ENCODE measurements around the gene CIAO2B. TPM values are rescaled to one million over a fixed set of nuclear protein-coding genes. Genes with fewer than 3 reads are reported as not detected.
A peak's percentile ranks its signal among the peaks of the same experiment; 100 is the strongest.

Gene CIAO2B
- polyA plus RNA-seq, 1 donor, result 82.1 TPM

DNA sequence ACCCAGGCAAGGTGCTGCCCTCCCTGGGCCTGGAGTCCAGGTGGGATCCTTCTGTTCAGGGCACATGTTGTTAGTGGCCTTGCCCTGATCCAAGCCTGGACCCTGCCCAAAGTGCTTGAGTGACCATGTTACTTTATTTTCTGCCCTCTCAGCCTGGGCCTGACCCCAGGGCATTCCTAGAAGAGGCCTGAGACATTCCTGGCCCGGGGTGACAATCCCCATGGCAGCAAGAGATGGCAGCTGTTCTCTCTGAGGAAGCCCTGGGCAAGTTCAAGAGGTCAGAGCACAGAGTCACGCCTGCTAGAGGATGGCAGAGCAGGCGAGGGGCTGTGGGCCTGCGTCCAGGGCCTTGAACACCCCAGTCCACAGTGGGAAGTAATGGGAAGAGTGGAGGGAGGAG lies 20.5 kb downstream of the CIAO2B start:
- no CpG with 5 or more reads among the region's 4 CpGs for WGBS (ENCODE audit: insufficient coverage, low lambda C conversion rate)
- no peak for DNase-seq
- Histone ChIP-seq H3K27ac (ENCODE audit: low read length) (no peak overlapping the region), H3K4me1 (ENCODE audit: control insufficient read depth, insufficient read depth, low read length) (peaks cover 12% of the 10 kb centered on the region), H3K36me3 (ENCODE audit: control insufficient read depth, insufficient read depth, low read length) (no peaks in the 10 kb centered on the region), H3K4me3 (ENCODE audit: low read length) (no peak overlapping the region), H3K9me3 (ENCODE audit: control insufficient read depth, low read depth, low read length) (peaks cover 2% of the 10 kb centered on the region), H3K27me3 (ENCODE audit: control insufficient read depth, insufficient read depth, low read length) (no peaks in the 10 kb centered on the region)

DNA sequence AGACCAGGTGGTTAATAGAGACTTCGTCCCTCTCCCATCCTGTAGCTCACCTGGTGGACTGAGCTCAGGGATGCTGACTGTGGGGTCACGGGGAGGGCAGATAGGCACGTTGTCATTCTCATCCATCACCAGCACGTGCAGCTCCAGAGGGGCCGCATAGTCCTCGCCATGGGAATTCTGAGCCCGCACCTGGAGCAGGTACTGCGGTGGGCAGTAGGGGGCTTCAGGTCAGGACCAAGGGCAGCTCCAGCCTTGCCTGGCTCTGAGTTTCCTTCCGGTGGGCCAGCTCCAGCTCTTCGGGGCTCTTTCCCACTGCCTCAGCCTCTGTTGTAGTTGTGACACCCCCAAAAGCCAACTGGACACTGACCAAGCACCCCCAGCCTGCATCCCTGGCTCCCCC lies 21.1 kb downstream of the CIAO2B start:
- DNase-seq, result no peak
- Histone ChIP-seq H3K27me3 (ENCODE audit: control insufficient read depth, insufficient read depth, low read length) (no peaks in the 10 kb centered on the region), H3K27ac (ENCODE audit: low read length) (no peak overlapping the region), H3K9me3 (ENCODE audit: control insufficient read depth, low read depth, low read length) (no peaks in the 10 kb centered on the region), H3K4me1 (ENCODE audit: control insufficient read depth, insufficient read depth, low read length) (peaks cover 6% of the 10 kb centered on the region), H3K4me3 (ENCODE audit: low read length) (no peak overlapping the region), H3K36me3 (ENCODE audit: control insufficient read depth, insufficient read depth, low read length) (no peaks in the 10 kb centered on the region)
- WGBS (ENCODE audit: insufficient coverage, low lambda C conversion rate), result no CpG with 5 or more reads among the region's 10 CpGs

DNA sequence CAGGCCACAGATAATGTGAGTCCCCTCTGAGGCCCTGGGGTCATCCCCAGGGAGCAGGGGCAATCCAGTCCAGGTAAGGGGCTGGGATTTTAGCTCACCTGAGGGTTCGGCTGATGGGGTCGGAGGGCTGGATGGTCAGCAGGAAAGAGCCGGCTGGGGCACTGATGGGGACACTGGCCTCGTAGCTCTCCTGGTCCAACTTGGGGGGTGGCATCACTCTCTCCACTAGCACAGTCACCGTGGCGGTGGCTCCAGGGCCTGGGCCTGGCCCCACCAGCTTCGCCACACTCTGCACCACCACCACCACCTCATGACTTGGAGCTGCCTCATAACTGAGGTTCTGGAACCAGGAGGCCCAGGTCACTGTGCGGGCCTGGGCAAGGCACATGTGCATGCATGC lies 22.4 kb downstream of the CIAO2B start:
- Histone ChIP-seq H3K4me1 (ENCODE audit: control insufficient read depth, insufficient read depth, low read length) (peaks cover 6% of the 10 kb centered on the region), H3K4me3 (ENCODE audit: low read length) (no peak overlapping the region), H3K9me3 (ENCODE audit: control insufficient read depth, low read depth, low read length) (no peaks in the 10 kb centered on the region), H3K36me3 (ENCODE audit: control insufficient read depth, insufficient read depth, low read length) (no peaks in the 10 kb centered on the region), H3K27ac (ENCODE audit: low read length) (no peak overlapping the region), H3K27me3 (ENCODE audit: control insufficient read depth, insufficient read depth, low read length) (no peaks in the 10 kb centered on the region)
- no peak for DNase-seq
- WGBS (ENCODE audit: insufficient coverage, low lambda C conversion rate), result no CpG with 5 or more reads among the region's 8 CpGs

DNA sequence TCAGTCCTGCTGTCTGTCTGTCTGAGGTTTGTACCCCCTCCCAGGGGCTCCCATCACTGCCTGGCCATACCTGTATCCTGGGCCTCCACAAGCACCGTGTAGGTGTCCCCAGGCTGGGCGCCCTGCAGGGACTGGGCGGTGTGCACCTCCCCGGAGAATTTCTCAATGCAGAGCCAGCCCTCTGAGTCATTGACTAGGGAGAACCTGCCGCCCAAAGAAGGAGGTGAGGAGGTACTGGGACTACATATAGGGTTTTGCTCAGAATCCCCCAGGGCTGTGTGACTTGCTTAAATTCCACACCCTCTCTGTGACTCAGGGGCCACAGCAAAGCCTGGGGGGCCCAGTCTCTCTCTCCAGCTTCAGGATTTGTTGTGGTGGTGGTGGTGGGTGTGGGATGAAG lies 23.1 kb downstream of the CIAO2B start:
- Histone ChIP-seq H3K4me1 (ENCODE audit: control insufficient read depth, insufficient read depth, low read length) (peaks cover 13% of the 10 kb centered on the region), H3K27me3 (ENCODE audit: control insufficient read depth, insufficient read depth, low read length) (no peaks in the 10 kb centered on the region), H3K9me3 (ENCODE audit: control insufficient read depth, low read depth, low read length) (no peaks in the 10 kb centered on the region), H3K4me3 (ENCODE audit: low read length) (no peak overlapping the region), H3K36me3 (ENCODE audit: control insufficient read depth, insufficient read depth, low read length) (no peaks in the 10 kb centered on the region), H3K27ac (ENCODE audit: low read length) (no peak overlapping the region)
- DNase-seq, result no peak
- whole genome bisulfite sequencing (ENCODE audit: insufficient coverage, low lambda C conversion rate), result no CpG with 5 or more reads among the region's 5 CpGs

DNA sequence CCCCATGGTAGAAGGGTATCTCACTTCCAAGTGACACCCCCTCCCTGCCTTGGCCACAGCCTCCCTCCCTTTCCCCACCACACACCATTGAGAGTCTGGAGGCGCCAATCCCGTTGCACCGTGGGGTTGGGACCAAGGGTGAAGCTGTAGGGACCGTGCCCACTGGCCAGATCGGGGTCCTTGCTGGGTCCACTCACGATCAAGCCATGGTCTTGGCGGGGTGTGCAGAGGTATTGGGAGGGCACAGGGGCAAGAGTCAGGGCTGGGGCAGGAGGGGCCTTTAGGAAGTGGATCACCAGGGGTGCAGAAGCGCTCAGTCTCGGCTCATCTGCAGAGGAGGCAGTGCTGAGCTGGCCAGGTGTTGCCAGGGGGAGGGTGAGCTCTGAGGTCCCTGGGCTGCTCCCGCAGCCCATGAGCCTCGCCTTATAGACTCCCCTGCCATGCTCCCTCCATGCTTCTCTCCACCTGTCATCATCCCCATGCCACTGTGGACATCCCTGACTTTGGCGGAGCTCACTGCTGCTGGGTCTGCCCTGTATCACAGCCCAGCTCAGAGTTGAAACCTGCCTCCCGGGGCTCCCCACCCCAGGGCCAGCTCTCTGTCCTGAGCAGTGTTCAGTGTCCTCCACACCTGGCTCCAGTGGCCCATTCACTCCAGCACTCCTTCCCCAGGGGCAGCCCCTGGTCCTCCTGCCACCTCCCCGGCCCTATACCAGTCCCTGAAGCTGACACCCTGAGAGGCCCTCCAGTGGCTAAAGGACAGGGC lies 23.8 kb downstream of the CIAO2B start:
- no peak overlapping the region for H3K27ac ChIP-seq (ENCODE audit: low read length)

DNA sequence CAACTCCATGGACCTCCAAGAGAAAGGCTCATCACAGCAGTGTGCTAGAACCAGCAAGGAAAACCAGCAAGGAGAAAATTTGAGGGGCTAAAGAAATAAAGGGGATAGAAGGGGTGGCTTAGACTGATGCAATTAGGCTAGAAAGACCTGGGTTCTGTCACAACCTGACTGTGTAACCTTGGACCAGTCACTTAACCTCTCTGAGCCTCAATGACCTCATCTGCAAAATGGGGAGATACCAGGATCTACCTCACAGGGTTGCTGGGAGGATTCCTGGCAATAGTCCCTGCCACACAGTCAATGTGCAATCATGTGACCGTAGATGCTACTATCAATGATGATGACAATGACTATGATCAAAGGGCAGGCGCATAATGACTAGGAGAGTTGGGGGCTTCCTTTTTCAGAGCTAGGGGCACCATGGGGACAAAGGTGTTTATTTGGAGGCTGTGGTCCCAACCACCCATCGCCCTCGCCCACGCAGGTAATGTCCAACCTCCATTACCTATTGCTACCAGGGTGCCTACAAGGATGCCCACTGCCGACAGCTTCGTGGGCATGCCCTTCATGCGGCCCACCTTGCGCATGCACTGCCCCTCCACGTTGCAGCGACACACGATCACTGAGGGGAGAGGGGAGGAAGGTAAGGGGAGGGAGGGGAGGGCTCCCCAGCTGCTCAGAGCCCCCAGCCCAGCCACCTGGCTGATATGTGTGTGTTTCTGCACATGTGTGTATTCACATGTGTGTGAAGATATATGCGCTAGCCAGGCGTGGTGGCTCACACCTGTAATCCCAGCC lies 25.2 kb downstream of the CIAO2B start:
- no peaks in the 10 kb centered on the region for H3K9me3 ChIP-seq (ENCODE audit: control insufficient read depth, low read depth, low read length)
- WGBS (ENCODE audit: insufficient coverage, low lambda C conversion rate), result no CpG with 5 or more reads among the region's 14 CpGs
- H3K27ac ChIP-seq (ENCODE audit: low read length), result no peak overlapping the region
- no peak for DNase-seq
- H3K36me3 ChIP-seq (ENCODE audit: control insufficient read depth, insufficient read depth, low read length), result no peaks in the 10 kb centered on the region
- no peak overlapping the region for H3K4me3 ChIP-seq (ENCODE audit: low read length)
- no peaks in the 10 kb centered on the region for H3K27me3 ChIP-seq (ENCODE audit: control insufficient read depth, insufficient read depth, low read length)
- peaks cover 35% of the 10 kb centered on the region for H3K4me1 ChIP-seq (ENCODE audit: control insufficient read depth, insufficient read depth, low read length)

More for the DNA sequence above, 23.8 kb downstream of the CIAO2B start:
- Histone ChIP-seq H3K9me3 (ENCODE audit: control insufficient read depth, low read depth, low read length) (no peaks in the 10 kb centered on the region), H3K4me3 (ENCODE audit: low read length) (no peak overlapping the region), H3K27me3 (ENCODE audit: control insufficient read depth, insufficient read depth, low read length) (no peaks in the 10 kb centered on the region), H3K36me3 (ENCODE audit: control insufficient read depth, insufficient read depth, low read length) (no peaks in the 10 kb centered on the region), H3K4me1 (ENCODE audit: control insufficient read depth, insufficient read depth, low read length) (peaks cover 21% of the 10 kb centered on the region)
- DNase-seq, result no peak
- no CpG with 5 or more reads among the region's 14 CpGs for WGBS (ENCODE audit: insufficient coverage, low lambda C conversion rate)

DNA sequence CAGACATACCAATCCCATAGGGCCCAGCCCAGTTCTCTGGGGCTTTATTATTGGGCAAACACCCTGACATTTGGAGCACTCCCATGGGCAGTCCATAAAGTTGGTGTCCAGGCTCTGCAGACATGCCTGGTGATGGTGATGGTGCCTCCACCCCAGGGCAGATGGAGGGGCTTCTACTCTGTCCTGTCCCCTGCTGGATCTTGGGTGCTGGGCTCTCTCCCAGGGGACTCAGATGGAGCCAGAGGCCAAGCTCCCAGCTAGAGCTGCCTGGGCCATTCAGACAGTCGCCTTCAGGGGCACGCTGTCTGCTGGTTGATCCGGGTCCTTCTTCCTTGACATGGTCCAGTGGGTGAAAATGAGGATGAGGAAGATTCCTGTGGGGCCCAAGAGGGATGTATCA lies 26.1 kb downstream of the CIAO2B start:
- no peak for DNase-seq
- H3K27me3 ChIP-seq (ENCODE audit: control insufficient read depth, insufficient read depth, low read length), result no peaks in the 10 kb centered on the region
- no peaks in the 10 kb centered on the region for H3K36me3 ChIP-seq (ENCODE audit: control insufficient read depth, insufficient read depth, low read length)
- peaks cover 42% of the 10 kb centered on the region for H3K4me1 ChIP-seq (ENCODE audit: control insufficient read depth, insufficient read depth, low read length)
- WGBS (ENCODE audit: insufficient coverage, low lambda C conversion rate), result no CpG with 5 or more reads among the region's 3 CpGs
- H3K4me3 ChIP-seq (ENCODE audit: low read length), result no peak overlapping the region
- no peaks in the 10 kb centered on the region for H3K9me3 ChIP-seq (ENCODE audit: control insufficient read depth, low read depth, low read length)
- no peak overlapping the region for H3K27ac ChIP-seq (ENCODE audit: low read length)

DNA sequence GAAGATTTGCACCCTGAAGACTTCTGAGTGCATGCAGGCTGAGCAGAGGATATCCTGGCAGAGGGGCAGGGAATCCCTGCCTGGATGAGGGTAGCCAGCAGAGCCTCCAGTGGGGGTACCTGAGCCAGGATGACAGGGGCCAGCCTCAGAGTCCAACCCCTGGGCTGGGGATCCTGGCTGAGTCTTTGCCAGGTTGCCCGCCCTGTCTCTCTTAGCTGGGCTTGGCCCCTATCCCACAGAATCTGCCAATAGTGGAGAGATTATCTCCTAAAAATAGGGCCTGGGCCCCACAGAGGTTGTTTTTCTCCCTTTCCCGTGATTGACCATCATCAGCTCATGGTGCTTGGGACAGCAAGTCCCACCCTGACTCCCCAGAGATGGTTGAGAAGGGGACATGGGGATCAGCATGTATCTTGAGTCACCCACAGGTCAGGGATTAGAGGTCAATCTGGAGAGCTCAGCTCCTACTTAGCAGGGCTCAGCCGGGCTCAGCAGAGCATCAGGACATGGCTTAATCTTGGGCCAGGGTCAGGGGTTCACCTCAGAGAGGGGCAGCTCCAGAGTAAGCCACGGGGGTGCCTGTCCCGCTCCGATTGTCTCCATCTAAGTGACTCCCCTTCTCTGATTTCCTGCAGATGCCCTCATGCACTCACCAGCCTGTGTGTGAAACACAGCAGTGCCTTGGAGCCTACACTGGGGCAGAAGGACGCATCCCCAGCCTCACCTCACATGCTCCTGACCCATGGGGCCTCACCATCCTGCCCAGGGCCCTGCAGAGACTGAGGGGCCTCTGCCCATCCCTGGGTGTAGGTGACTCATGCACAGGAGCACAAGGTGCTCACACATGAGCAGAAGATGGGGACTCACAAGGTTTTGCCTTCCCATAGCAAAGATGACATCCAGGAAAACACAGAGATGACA lies 27.0 kb downstream of the CIAO2B start:
- WGBS (ENCODE audit: insufficient coverage, low lambda C conversion rate), result no CpG with 5 or more reads among the region's 7 CpGs
- Histone ChIP-seq H3K27ac (ENCODE audit: low read length) (no peak overlapping the region), H3K4me1 (ENCODE audit: control insufficient read depth, insufficient read depth, low read length) (peaks cover 42% of the 10 kb centered on the region), H3K27me3 (ENCODE audit: control insufficient read depth, insufficient read depth, low read length) (no peaks in the 10 kb centered on the region), H3K9me3 (ENCODE audit: control insufficient read depth, low read depth, low read length) (no peaks in the 10 kb centered on the region), H3K36me3 (ENCODE audit: control insufficient read depth, insufficient read depth, low read length) (no peaks in the 10 kb centered on the region), H3K4me3 (ENCODE audit: low read length) (no peak overlapping the region)
- peak; percentile 50 to 77 for DNase-seq

DNA sequence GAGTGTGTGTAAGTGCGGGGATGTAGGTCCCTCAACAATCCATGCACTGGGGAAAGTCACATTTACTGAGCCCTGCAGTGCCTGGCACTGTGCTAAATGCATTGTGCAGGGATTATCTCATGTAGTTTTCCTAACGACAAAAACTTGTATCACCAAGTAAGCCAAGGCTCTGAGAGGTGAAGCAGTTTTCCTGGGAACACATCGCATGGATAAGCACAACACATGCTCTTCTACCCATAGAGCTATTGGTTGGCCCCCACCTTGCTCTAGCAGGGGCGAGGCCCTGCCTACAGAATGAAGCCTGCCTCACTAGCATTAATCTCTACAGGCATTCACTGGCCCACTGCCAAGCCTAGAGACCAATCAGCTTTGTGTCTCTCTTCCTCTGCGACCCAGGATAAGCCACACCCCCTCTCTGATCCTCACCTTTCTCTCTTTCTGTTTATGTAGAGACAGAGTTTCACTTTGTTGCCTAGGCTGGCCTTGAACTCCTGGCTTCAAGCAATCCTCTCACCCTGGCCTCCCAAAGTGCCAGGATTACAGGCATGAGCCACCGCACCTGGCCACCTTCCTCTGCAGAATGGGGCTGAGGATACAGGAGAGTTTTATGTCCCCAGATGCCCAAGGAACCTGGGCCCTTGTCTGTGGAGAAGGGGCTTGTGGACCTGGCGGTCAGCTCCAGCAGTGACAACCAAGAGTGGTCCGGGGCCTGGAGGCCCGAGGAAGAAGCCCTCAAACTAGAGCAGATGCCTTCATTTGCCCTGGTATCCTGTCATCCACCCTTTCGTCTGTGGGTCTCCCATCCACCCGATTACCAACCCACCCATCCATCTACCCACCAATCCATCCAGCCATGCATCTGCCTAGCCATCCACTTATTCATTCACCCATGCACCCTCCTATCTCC lies 28.3 kb downstream of the CIAO2B start:
- Histone ChIP-seq H3K4me3 (ENCODE audit: low read length) (no peak overlapping the region), H3K27ac (ENCODE audit: low read length) (peak overlapping the region; percentile 45), H3K27me3 (ENCODE audit: control insufficient read depth, insufficient read depth, low read length) (no peaks in the 10 kb centered on the region), H3K4me1 (ENCODE audit: control insufficient read depth, insufficient read depth, low read length) (peaks cover 50% of the 10 kb centered on the region), H3K9me3 (ENCODE audit: control insufficient read depth, low read depth, low read length) (no peaks in the 10 kb centered on the region), H3K36me3 (ENCODE audit: control insufficient read depth, insufficient read depth, low read length) (no peaks in the 10 kb centered on the region)
- peak; percentile 93 to 97 for DNase-seq
- WGBS (ENCODE audit: insufficient coverage, low lambda C conversion rate), result 100% methylated on average over 1 of the region's 11 CpGs
